ENCODE data around the gene STAB1. TPM values are rescaled to one million over a fixed set of nuclear protein-coding genes. Genes with fewer than 3 reads are reported as not detected.

The STAB1 gene
- total and polyA plus RNA-seq, 2 of the 13 experiments (the other 11 are each of a cell fraction or from before 2014, with no cell fraction given) = 0.09 to 0.34 TPM

DNA sequence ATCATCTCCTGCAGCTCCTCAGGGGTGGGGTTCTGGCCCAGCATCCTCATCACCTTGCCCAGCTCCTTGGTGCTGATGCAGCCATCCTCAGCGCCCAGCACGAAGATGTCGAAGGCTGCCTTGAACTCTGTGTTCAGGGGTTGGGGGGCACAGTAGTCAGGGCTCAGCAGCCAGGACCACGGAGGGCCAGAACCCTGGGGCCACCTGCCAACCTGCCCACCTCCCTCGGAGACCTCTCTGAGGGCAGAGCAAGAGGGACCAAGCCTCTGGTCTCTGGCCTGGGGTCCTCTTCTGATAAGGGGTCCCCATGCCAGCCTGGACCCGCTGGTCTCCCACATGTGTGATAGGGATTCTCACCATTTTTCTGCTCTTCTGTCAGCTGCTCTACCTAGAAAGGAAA is 43.0 kb upstream of the STAB1 start:
- Histone ChIP-seq H3K36me3 (replicated peaks in 1 of 2; ENCODE audit: control insufficient read depth in 1 of 2, insufficient read depth in 2 of 2, low read length in 2 of 2) (no peaks in the 10 kb centered on the region), H3K4me2 (ENCODE audit: low read depth, low read length) (peak overlapping the region; percentile 93), H4K20me1 (ENCODE audit: insufficient read depth, low read length) (no peaks in the 10 kb centered on the region), H3K9ac (ENCODE audit: insufficient read depth, low read depth, low read length) (0 out of 2 replicates have a peak overlapping the region, but pooled peaks have one; percentile 43), H3K4me3 (replicated peaks in 1 of 3; ENCODE audit: insufficient read depth in 1 of 3, low read depth in 2 of 3, low read length in 3 of 3) (peak overlapping the region in 1 of 3 experiments; percentile 92; a peak in 1 of 6 replicates), H3K4me1 (ENCODE audit: insufficient read depth, low read length) (peaks cover 92% of the 10 kb centered on the region), H3K27ac (ENCODE audit: extremely low read length, insufficient read depth, low read length) (no peak overlapping the region), H3K79me2 (ENCODE audit: insufficient read depth, low read length) (peaks cover 15% of the 10 kb centered on the region), H3K9me3 (ENCODE audit: low read length) (no peaks in the 10 kb centered on the region), H2AFZ (ENCODE audit: low read length) (no peak overlapping the region), H3K27me3 (ENCODE audit: control insufficient read depth in 1 of 2, insufficient read depth in 2 of 2, low read length in 2 of 2) (no peaks in the 10 kb centered on the region; a peak in 1 of 5 replicates)
- DNase-seq (ENCODE audit: low spot score) = no peak
- intact Hi-C loops (cut with micrococcal nuclease; ENCODE audit: unreplicated experiment) (no loop called here), in situ Hi-C loops (cut with HindIII; ENCODE audit: extremely low pct_ligation_motif_present, low pct_unique_long_range_greater_than_20kb) (loop anchor here (10.0 kb wide), 1 partner anchor 233 kb away; the partner anchor contains the start of genes GNL3 and PBRM1)
- WGBS (ENCODE audit: low lambda C conversion rate) = 81% methylated on average over 4 of the region's 6 CpGs
- no peak for FAIRE-seq
- POLR2A ChIA-PET = interaction anchor here (1.5 kb wide), 1 partner anchor 84 kb away, joined by 4 read pairs; the partner anchor contains the start of gene UQCC5
- CTCF ChIA-PET (ENCODE audit: low intra/inter-chr PET ratio, low total read pairs) = interaction anchor here (1.1 kb wide), 1 partner anchor 24 kb away, joined by 3 read pairs; no protein-coding TSS in a partner anchor
- no peak for ATAC-seq
- TF ChIP-seq POLR2G (IDR thresholded peaks at IDR 0.05; ENCODE audit: low read depth, low read length) (no peak), ZNF256 (CRISPR knock-in tag; conservative IDR thresholded peaks at IDR 0.05) (no peak), ZNF251 (CRISPR knock-in tag; IDR thresholded peaks at IDR 0.05) (no peak), MXD3 (CRISPR knock-in tag; IDR thresholded peaks at IDR 0.05) (no peak), KDM5B (CRISPR knock-in tag; IDR thresholded peaks at IDR 0.05; ENCODE audit: borderline replicate concordance) (peak; percentile 36; the same call in 1 of the 2 replicates), SP1 (IDR thresholded peaks at IDR 0.05) (no peak), SP1 (CRISPR knock-in tag; IDR thresholded peaks at IDR 0.05) (0 out of 2 replicates have a peak, but pooled peaks have one; percentile 9), RNF2 (conservative IDR thresholded peaks at IDR 0.05; ENCODE audit: low read depth) (no peak), ZBTB7A (CRISPR knock-in tag; IDR thresholded peaks at IDR 0.05) (0 out of 2 replicates have a peak, but pooled peaks have one; percentile 13), PRPF4 (IDR thresholded peaks at IDR 0.05; ENCODE audit: low read depth, low read length, poor library complexity, severe bottlenecking) (no peak), MTA1 (CRISPR knock-in tag; IDR thresholded peaks at IDR 0.05; ENCODE audit: borderline replicate concordance) (no peak), ZFP41 (CRISPR knock-in tag; IDR thresholded peaks at IDR 0.05; ENCODE audit: borderline replicate concordance) (no peak)
- no TSS peak for BruUV-seq (replicated peaks)

Measured in HepG2 (cell line).